K562 (cell line): ENCODE results near the gene BRMS1. TPM values are rescaled to one million over a fixed set of nuclear protein-coding genes. Genes with fewer than 3 reads are reported as not detected.

Experiments
- polyA plus RNA-seq, 8 experiments: library from polyadenylated mRNA; depleted of rRNA in 4 of 8; stranded (reverse) in 5 of 8; unstranded in 3 of 8; fragments of >200 nt; fragmentation: Nextera tagmentation in 2 of 8; fragmentation: Illumina TruSeq in 1 of 8; extraction: Ambion mirVana in 2 of 8; extraction: Trizol in 1 of 8; gene quantifications; 2 replicates each; pipeline versions ENCODE4 v1.2.1 to v1.2.3, GENCODE V29; 2011 to 2014; ENCODE audit warnings: inconsistent platforms in 1 of 8, missing spikeins in 1 of 8
- total RNA-seq, 7 experiments: library from RNA; depleted of rRNA in 6 of 7; stranded (reverse); fragments of >200 nt in 6 of 7; fragmentation: Illumina TruSeq in 2 of 7; extraction: Trizol in 2 of 7; gene quantifications; 2 replicates each; pipeline versions ENCODE4 v1.2.1 to v1.2.3, GENCODE V29; 2011 to 2021; ENCODE audit warnings: low replicate concordance in 1 of 7
- TF ChIP-seq, protein P1 (sequence below), 2 experiments: fragments of 450-650 bp; formaldehyde crosslinking in 1 of 2; IDR thresholded peaks; 2 replicates each; pipeline versions ENCODE4 v1.4.0 to v1.6.1; 2014 to 2020; ENCODE audit warnings: mild to moderate bottlenecking in 2 of 2, borderline replicate concordance in 1 of 2, low read depth in 1 of 2
- TF ChIP-seq, protein P2 (sequence below): sonication (generic); formaldehyde crosslinking; IDR thresholded peaks from 2 replicates; pipeline ENCODE4 v1.8.0; 2023; ENCODE audit warnings: missing genetic modification reagents, mild to moderate bottlenecking, borderline replicate concordance

BRMS1 gene
- total and polyA plus RNA-seq, 9 of the 15 experiments (the other 6 are each of a cell fraction or from before 2014, with no cell fraction given) = 2.2 to 78.8 (median 33.4) TPM

DNA sequence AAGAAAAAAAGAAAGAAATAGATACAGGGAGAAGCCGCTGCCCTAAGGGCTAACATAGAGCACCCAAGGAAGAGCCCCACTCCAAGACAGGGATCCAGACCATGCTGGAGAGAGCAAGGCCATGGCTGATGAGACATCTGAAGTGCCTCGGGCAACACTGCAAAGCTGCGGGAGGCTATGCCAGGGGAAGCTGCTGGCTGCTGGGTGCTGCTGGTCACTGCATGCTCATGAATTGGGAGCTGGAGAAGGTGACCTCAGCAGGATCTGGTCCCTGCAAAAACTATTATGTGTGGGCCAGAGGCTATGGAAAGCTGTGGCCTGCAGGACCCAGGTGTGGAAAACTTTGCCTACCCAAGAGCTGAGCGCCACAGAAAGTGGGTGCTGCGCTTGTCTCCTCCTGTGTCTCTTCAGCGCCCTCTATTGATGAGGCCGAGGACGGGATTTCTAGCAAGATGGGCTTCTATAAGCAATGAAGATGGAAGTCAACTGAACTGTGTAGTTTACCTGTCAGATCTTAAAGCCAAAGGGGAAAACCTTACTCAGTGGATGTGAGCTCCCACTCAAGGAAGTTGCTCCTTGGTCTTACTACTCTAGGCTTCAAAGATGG, 44.0 kb upstream of the BRMS1 start (continued):
- TF ChIP-seq, protein P1, sequence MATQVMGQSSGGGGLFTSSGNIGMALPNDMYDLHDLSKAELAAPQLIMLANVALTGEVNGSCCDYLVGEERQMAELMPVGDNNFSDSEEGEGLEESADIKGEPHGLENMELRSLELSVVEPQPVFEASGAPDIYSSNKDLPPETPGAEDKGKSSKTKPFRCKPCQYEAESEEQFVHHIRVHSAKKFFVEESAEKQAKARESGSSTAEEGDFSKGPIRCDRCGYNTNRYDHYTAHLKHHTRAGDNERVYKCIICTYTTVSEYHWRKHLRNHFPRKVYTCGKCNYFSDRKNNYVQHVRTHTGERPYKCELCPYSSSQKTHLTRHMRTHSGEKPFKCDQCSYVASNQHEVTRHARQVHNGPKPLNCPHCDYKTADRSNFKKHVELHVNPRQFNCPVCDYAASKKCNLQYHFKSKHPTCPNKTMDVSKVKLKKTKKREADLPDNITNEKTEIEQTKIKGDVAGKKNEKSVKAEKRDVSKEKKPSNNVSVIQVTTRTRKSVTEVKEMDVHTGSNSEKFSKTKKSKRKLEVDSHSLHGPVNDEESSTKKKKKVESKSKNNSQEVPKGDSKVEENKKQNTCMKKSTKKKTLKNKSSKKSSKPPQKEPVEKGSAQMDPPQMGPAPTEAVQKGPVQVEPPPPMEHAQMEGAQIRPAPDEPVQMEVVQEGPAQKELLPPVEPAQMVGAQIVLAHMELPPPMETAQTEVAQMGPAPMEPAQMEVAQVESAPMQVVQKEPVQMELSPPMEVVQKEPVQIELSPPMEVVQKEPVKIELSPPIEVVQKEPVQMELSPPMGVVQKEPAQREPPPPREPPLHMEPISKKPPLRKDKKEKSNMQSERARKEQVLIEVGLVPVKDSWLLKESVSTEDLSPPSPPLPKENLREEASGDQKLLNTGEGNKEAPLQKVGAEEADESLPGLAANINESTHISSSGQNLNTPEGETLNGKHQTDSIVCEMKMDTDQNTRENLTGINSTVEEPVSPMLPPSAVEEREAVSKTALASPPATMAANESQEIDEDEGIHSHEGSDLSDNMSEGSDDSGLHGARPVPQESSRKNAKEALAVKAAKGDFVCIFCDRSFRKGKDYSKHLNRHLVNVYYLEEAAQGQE (IDR thresholded peaks at IDR 0.05; ENCODE audit: borderline replicate concordance) = peak; percentile 40; the same call in 1 of the 2 replicates
- TF ChIP-seq, protein P1 (CRISPR knock-in tag; IDR thresholded peaks at IDR 0.05; ENCODE audit: low read depth) = no peak
- TF ChIP-seq, protein P2, sequence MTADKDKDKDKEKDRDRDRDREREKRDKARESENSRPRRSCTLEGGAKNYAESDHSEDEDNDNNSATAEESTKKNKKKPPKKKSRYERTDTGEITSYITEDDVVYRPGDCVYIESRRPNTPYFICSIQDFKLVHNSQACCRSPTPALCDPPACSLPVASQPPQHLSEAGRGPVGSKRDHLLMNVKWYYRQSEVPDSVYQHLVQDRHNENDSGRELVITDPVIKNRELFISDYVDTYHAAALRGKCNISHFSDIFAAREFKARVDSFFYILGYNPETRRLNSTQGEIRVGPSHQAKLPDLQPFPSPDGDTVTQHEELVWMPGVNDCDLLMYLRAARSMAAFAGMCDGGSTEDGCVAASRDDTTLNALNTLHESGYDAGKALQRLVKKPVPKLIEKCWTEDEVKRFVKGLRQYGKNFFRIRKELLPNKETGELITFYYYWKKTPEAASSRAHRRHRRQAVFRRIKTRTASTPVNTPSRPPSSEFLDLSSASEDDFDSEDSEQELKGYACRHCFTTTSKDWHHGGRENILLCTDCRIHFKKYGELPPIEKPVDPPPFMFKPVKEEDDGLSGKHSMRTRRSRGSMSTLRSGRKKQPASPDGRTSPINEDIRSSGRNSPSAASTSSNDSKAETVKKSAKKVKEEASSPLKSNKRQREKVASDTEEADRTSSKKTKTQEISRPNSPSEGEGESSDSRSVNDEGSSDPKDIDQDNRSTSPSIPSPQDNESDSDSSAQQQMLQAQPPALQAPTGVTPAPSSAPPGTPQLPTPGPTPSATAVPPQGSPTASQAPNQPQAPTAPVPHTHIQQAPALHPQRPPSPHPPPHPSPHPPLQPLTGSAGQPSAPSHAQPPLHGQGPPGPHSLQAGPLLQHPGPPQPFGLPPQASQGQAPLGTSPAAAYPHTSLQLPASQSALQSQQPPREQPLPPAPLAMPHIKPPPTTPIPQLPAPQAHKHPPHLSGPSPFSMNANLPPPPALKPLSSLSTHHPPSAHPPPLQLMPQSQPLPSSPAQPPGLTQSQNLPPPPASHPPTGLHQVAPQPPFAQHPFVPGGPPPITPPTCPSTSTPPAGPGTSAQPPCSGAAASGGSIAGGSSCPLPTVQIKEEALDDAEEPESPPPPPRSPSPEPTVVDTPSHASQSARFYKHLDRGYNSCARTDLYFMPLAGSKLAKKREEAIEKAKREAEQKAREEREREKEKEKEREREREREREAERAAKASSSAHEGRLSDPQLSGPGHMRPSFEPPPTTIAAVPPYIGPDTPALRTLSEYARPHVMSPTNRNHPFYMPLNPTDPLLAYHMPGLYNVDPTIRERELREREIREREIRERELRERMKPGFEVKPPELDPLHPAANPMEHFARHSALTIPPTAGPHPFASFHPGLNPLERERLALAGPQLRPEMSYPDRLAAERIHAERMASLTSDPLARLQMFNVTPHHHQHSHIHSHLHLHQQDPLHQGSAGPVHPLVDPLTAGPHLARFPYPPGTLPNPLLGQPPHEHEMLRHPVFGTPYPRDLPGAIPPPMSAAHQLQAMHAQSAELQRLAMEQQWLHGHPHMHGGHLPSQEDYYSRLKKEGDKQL (CRISPR knock-in tag) = no peak
